ENCODE data around the gene TIMM50. TPM values are rescaled to one million over a fixed set of nuclear protein-coding genes. Genes with fewer than 3 reads are reported as not detected.
A peak's percentile ranks its signal among the peaks of the same experiment; 100 is the strongest.

The TIMM50 gene
- total RNA-seq, 4 donors from 2014 or later, result 25.4 to 61.1 (median 33.2) TPM

GRCh38 chr19:39517432-39517831, 36.8 kb downstream of the TIMM50 start:
- Histone ChIP-seq H3K27me3 (peaks cover 0 to 21% of the 10 kb centered on the region in 2 donors), H3K4me3 (no peak overlapping the region), H3K36me3 (no peaks in the 10 kb centered on the region), H3K4me1 (peaks cover 4 to 15% (median 12%) of the 10 kb centered on the region in 4 donors), H3K27ac (no peak overlapping the region), H3K9me3 (no peaks in the 10 kb centered on the region)
- TF ChIP-seq CTCF (IDR thresholded peaks at IDR 0.05), result no peak
- TF ChIP-seq POLR2A (IDR thresholded peaks at IDR 0.05), result no peak
- DNase-seq, result no peak

- Histone ChIP-seq H3K36me3 (no peaks in the 10 kb centered on the region), H3K27ac (no peak overlapping the region), H3K27me3 (peaks cover 0 to 21% of the 10 kb centered on the region in 2 donors), H3K4me1 (peaks cover 4 to 15% (median 12%) of the 10 kb centered on the region in 4 donors), H3K4me3 (no peak overlapping the region), H3K9me3 (no peaks in the 10 kb centered on the region)
- TF ChIP-seq POLR2A (IDR thresholded peaks at IDR 0.05) (no peak), CTCF (IDR thresholded peaks at IDR 0.05) (no peak)
- DNase-seq, result no peak
Measured at GRCh38 chr19:39518458-39518857, 37.8 kb downstream of the TIMM50 start.

- TF ChIP-seq CTCF (IDR thresholded peaks at IDR 0.05) (no peak), POLR2A (IDR thresholded peaks at IDR 0.05) (no peak)
- Histone ChIP-seq H3K4me1 (peaks cover 4 to 15% (median 12%) of the 10 kb centered on the region in 4 donors), H3K9me3 (no peaks in the 10 kb centered on the region), H3K27me3 (peaks cover 0 to 21% of the 10 kb centered on the region in 2 donors), H3K36me3 (no peaks in the 10 kb centered on the region), H3K4me3 (no peak overlapping the region), H3K27ac (no peak overlapping the region)
- DNase-seq, result no peak
Measured at GRCh38 chr19:39518975-39519374, 38.3 kb downstream of the TIMM50 start.

GRCh38 chr19:39520541-39521484, 40.2 kb downstream of the TIMM50 start:
- DNase-seq, result no peak
- H3K27ac ChIP-seq, result no peak overlapping the region
- H3K9me3 ChIP-seq, result no peaks in the 10 kb centered on the region
- H3K4me3 ChIP-seq, result no peak overlapping the region
- H3K36me3 ChIP-seq, result no peaks in the 10 kb centered on the region
- H3K4me1 ChIP-seq, result peaks cover 0 to 9% (median 3%) of the 10 kb centered on the region in 4 donors
- H3K27me3 ChIP-seq, result peaks cover 0 to 4% of the 10 kb centered on the region in 2 donors
- TF ChIP-seq CTCF (IDR thresholded peaks at IDR 0.05) (no peak), POLR2A (IDR thresholded peaks at IDR 0.05) (no peak)

GRCh38 chr19:39524495-39524894, 43.9 kb downstream of the TIMM50 start:
- peak in 1 of 3 donors; percentile 77 for DNase-seq
- Histone ChIP-seq H3K4me3 (no peak overlapping the region), H3K9me3 (no peaks in the 10 kb centered on the region), H3K27me3 (no peaks in the 10 kb centered on the region), H3K4me1 (peaks cover 0 to 6% (median 0%) of the 10 kb centered on the region in 4 donors), H3K36me3 (no peaks in the 10 kb centered on the region), H3K27ac (peak overlapping the region in 1 of 4 donors; percentile 26)
- TF ChIP-seq CTCF (IDR thresholded peaks at IDR 0.05) (no peak), POLR2A (IDR thresholded peaks at IDR 0.05) (no peak)

Data from Peyer's patch (tissue), 4 donors.